GM19238 (cell line): ENCODE measurements around the gene FUT8.
"Not testable (repeated sequence)": the region's sequence is repeated elsewhere in the genome, so short reads cannot be mapped to it uniquely, and the experiment has no call there.

Source experiments
- DNase-seq: peaks from one replicate; pipeline ENCODE4 v3.0.0; 2011; ENCODE audit warnings: low spot score; ENCODE audit not compliant: insufficient read length

The FUT8 gene

GRCh38 chr14:65415613-65416012 lies 3.1 kb downstream of the FUT8 start:
- no peak for DNase-seq

- no peak for DNase-seq
Observed at GRCh38 chr14:65419593-65420252, 7.2 kb downstream of the FUT8 start.

- DNase-seq: no peak
Observed at GRCh38 chr14:65421201-65421981, 8.9 kb downstream of the FUT8 start.

GRCh38 chr14:65422088-65422834 lies 9.7 kb downstream of the FUT8 start:
- DNase-seq: no peak

GRCh38 chr14:65423982-65424381 lies 11.5 kb downstream of the FUT8 start:
- DNase-seq: no peak

- no peak for DNase-seq
Observed at GRCh38 chr14:65424531-65424930, 12.0 kb downstream of the FUT8 start.

GRCh38 chr14:65425885-65426284 lies 13.4 kb downstream of the FUT8 start:
- DNase-seq: no peak

GRCh38 chr14:65426902-65427301 lies 14.4 kb downstream of the FUT8 start:
- not testable (repeated sequence) for DNase-seq

GRCh38 chr14:65428691-65429090 lies 16.2 kb downstream of the FUT8 start:
- DNase-seq: no peak

- no peak for DNase-seq
Observed at GRCh38 chr14:65429757-65430156, 17.2 kb downstream of the FUT8 start.

- DNase-seq: no peak
Observed at GRCh38 chr14:65431245-65431644, 18.7 kb downstream of the FUT8 start.

GRCh38 chr14:65431951-65432350 lies 19.4 kb downstream of the FUT8 start:
- DNase-seq: no peak

- no peak for DNase-seq
Observed at GRCh38 chr14:65432361-65432948, 19.9 kb downstream of the FUT8 start.

- no peak for DNase-seq
Observed at GRCh38 chr14:65433157-65433556, 20.6 kb downstream of the FUT8 start.

- DNase-seq: no peak
Observed at GRCh38 chr14:65433646-65434045, 21.1 kb downstream of the FUT8 start.

GRCh38 chr14:65434216-65434850 lies 21.8 kb downstream of the FUT8 start:
- DNase-seq: no peak

- DNase-seq: no peak
Observed at GRCh38 chr14:65438266-65438933, 25.9 kb downstream of the FUT8 start.

GRCh38 chr14:65439117-65439516 lies 26.6 kb downstream of the FUT8 start:
- no peak for DNase-seq

- DNase-seq: no peak
Observed at GRCh38 chr14:65440230-65440629, 27.7 kb downstream of the FUT8 start.

- DNase-seq: no peak
Observed at GRCh38 chr14:65444230-65444629, 31.7 kb downstream of the FUT8 start.

GRCh38 chr14:65446159-65446558 lies 33.6 kb downstream of the FUT8 start:
- no peak for DNase-seq
